ENCODE results near the gene CCDC78.

CCDC78 gene

DNA sequence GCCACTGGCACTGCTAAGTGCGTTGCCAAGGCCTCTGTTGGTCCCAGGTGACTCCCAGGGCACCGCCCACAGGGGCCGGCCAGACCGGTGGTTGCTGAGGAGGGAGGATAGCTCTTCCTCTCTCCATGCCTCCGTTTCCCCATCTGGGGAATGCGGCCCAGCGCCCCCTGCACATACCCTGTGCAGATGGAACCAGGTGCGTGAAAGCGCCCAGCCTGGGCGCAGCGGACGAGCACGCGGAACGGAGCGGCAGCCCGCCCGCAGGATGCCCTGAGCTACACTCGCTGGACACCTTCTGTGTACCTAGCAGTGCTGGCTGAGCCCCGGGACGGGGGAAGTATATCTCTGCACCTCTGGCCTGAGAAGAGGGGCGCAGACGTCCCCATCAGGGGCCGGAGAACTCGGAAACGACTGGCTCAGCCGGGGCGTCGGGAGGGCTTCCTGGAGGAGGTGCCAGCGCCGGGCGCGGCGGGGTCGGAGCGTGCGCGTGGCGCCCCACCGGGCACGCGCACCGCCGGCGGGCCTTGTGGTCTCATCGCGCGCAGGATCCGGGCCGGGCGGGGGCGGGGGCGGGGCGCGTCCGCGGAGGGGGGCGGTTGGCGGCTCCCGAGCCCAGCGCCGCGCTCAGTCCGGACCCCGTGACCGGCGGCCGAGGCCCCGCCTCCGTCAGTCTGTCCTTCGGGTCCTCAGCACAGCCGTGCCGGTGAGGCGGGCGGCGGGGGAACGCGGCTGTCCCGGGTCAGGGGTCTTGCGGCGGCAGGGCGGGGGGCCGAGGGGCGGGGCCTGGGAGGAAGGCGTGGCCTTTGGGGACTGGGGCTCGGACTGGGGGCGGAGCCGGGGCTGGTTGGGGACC, at the start of gene CCDC78, which contains the start of gene HAGHL:
TSS of gene CCDC78 (minus strand) at position 6 of the 853 bp plus-strand sequence. CDS start 76 bp downstream, outside the sequence.
TSS of gene HAGHL (plus strand) at position 669 of the 853 bp plus-strand sequence. CDS start 404 bp downstream, outside the sequence.
- TF ChIP-seq, protein P1, sequence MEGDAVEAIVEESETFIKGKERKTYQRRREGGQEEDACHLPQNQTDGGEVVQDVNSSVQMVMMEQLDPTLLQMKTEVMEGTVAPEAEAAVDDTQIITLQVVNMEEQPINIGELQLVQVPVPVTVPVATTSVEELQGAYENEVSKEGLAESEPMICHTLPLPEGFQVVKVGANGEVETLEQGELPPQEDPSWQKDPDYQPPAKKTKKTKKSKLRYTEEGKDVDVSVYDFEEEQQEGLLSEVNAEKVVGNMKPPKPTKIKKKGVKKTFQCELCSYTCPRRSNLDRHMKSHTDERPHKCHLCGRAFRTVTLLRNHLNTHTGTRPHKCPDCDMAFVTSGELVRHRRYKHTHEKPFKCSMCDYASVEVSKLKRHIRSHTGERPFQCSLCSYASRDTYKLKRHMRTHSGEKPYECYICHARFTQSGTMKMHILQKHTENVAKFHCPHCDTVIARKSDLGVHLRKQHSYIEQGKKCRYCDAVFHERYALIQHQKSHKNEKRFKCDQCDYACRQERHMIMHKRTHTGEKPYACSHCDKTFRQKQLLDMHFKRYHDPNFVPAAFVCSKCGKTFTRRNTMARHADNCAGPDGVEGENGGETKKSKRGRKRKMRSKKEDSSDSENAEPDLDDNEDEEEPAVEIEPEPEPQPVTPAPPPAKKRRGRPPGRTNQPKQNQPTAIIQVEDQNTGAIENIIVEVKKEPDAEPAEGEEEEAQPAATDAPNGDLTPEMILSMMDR (conservative IDR thresholded peaks at IDR 0.05; ENCODE audit: low read depth, low read length): no peak
- Histone ChIP-seq H3K79me2 (ENCODE audit: insufficient read depth, low read depth) (no peaks in the 10 kb centered on the region), H3K4me2 (peak within 1 kb of the TSS; percentile 98), H2AFZ (ENCODE audit: low read depth) (peak within 1 kb of the TSS; percentile 61), H3K27ac (peak within 1 kb of the TSS; percentile 55), H3K4me1 (ENCODE audit: low read depth, poor library complexity, severe bottlenecking) (peaks cover 41% of the 10 kb centered on the region), H3K27me3 (ENCODE audit: insufficient read depth, low read depth) (no peaks in the 10 kb centered on the region), H3K4me3 (IDR thresholded peaks at IDR 0.05; ENCODE audit: insufficient read depth, low read depth, low read length) (no peak within 1 kb of the TSS), H4K20me1 (ENCODE audit: insufficient read depth) (no peaks in the 10 kb centered on the region), H3K9ac (peak within 1 kb of the TSS; percentile 86), H3K36me3 (ENCODE audit: insufficient read depth) (no peaks in the 10 kb centered on the region)

DNA sequence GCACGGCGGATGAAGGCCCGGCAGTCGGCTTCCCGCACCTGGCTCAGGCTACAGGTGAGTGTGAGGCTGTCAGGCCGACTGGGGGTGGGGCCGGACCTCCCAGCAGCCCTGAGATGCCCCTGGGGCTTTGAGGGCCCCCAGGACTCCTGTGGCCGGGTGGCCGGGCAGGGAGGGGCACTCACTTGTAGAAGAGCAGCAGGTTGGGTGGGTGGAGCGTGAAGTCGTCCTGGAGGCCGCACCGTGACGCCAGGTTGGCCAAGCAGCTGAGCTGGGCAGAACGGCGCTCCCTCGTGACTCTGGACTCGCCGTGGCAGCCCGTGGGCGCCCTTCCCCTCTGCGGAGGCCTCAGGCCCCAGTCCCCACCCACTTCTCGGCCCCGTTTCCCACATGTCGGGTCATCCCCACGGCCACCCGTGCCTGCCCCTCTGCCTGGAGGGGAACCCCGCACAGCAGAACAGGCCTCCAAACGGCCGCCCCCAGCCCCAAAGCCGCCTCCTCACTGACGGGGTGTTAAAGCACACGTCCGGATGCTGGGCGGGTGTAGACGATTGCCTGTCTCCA, 49.1 kb upstream of the CCDC78 start:
- no peak overlapping the region for H3K4me3 ChIP-seq (IDR thresholded peaks at IDR 0.05; ENCODE audit: insufficient read depth, low read depth, low read length)
- peaks cover 93% of the 10 kb centered on the region for H3K27me3 ChIP-seq (ENCODE audit: insufficient read depth, low read depth)
- H3K9ac ChIP-seq: no peak overlapping the region
- TF ChIP-seq, protein P1 (conservative IDR thresholded peaks at IDR 0.05; ENCODE audit: low read depth, low read length): no peak
- H2AFZ ChIP-seq (ENCODE audit: low read depth): no peak overlapping the region
- no peaks in the 10 kb centered on the region for H3K36me3 ChIP-seq (ENCODE audit: insufficient read depth)
- no peak overlapping the region for H3K4me2 ChIP-seq
- H3K79me2 ChIP-seq (ENCODE audit: insufficient read depth, low read depth): no peaks in the 10 kb centered on the region
- H4K20me1 ChIP-seq (ENCODE audit: insufficient read depth): no peaks in the 10 kb centered on the region
- H3K27ac ChIP-seq: no peak overlapping the region
- H3K4me1 ChIP-seq (ENCODE audit: low read depth, poor library complexity, severe bottlenecking): no peaks in the 10 kb centered on the region

DNA sequence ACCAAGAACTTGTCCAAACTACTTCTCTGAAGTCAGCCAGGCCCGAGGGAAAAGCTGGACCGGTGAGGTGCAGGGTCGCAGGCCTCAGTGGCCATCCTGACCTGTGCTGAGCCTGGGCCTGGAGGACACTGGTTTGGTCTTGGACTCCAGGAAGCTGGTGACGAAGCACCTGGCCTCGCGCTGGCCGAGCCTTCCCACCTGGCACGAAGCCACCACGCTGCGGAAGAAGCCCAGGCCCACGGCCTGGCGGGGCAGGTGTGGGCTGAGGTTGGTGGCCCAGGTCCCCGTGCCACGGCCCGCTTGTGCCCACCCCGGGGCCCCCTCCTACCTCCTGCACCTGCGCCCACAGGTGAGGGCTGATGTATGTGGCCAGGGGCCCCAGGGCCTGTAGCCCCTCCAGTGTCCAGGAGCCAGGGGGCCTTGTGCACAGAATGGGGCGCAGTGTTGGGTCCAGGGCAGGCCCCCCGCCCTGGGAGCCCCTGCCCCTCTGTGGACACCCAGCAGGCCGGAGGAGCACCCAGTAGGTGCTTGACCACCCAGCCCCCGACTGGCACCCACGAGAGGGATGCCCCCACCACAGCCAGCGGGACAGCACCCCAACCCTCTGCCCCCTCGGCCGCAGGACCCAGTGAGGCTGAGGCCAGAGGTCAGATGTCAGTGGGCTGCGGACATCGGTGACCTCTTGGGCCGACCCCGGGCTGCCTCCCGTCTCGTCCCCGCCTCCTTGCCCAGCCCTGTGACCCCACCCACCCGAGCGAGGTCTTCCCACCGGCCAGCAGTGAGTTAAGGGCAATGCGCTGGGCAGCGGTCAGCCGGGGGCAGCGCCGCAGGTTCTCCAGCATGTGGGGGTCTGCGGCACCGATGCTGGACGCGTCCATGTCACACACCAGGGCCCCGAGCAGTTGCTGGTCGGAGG, 48.1 kb upstream of the CCDC78 start:
- Histone ChIP-seq H3K79me2 (ENCODE audit: insufficient read depth, low read depth) (no peaks in the 10 kb centered on the region), H3K4me3 (IDR thresholded peaks at IDR 0.05; ENCODE audit: insufficient read depth, low read depth, low read length) (no peak overlapping the region), H3K27ac (no peak overlapping the region), H3K36me3 (ENCODE audit: insufficient read depth) (no peaks in the 10 kb centered on the region), H3K9ac (no peak overlapping the region), H3K27me3 (ENCODE audit: insufficient read depth, low read depth) (peaks cover 88% of the 10 kb centered on the region), H3K4me2 (no peak overlapping the region), H4K20me1 (ENCODE audit: insufficient read depth) (no peaks in the 10 kb centered on the region), H3K4me1 (ENCODE audit: low read depth, poor library complexity, severe bottlenecking) (no peaks in the 10 kb centered on the region), H2AFZ (ENCODE audit: low read depth) (no peak overlapping the region)
- TF ChIP-seq, protein P1 (conservative IDR thresholded peaks at IDR 0.05; ENCODE audit: low read depth, low read length): no peak

DNA sequence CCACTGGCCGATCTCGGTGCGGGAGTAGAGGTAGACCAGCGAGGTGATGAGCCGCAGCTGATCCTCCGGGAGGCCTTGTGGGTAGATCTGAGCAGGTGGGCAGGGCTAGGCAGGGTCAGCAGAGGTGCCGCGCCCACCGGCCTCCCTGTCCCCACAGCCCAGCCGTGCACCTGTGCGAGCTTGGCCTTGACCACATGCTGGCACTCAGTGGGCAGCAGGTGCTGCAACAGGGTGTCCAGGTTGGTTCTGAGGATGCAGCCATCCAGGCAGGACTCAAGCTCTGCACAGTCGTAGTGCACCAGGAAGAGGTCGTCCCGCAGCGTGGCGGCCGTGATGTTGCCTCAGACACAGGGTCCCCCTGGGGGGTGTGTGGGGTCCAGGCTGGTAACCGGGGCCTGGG, 46.7 kb upstream of the CCDC78 start:
- Histone ChIP-seq H2AFZ (ENCODE audit: low read depth) (no peak overlapping the region), H3K79me2 (ENCODE audit: insufficient read depth, low read depth) (no peaks in the 10 kb centered on the region), H3K4me3 (IDR thresholded peaks at IDR 0.05; ENCODE audit: insufficient read depth, low read depth, low read length) (no peak overlapping the region), H3K36me3 (ENCODE audit: insufficient read depth) (no peaks in the 10 kb centered on the region), H3K4me1 (ENCODE audit: low read depth, poor library complexity, severe bottlenecking) (no peaks in the 10 kb centered on the region), H3K4me2 (no peak overlapping the region), H4K20me1 (ENCODE audit: insufficient read depth) (no peaks in the 10 kb centered on the region), H3K27me3 (ENCODE audit: insufficient read depth, low read depth) (peaks cover 82% of the 10 kb centered on the region), H3K9ac (no peak overlapping the region), H3K27ac (no peak overlapping the region)
- TF ChIP-seq, protein P1 (conservative IDR thresholded peaks at IDR 0.05; ENCODE audit: low read depth, low read length): no peak
